Endodermal cell (in vitro differentiated cells): ENCODE results near the gene CENPP. TPM values are rescaled to one million over a fixed set of nuclear protein-coding genes. Genes with fewer than 3 reads are reported as not detected.

Experiments
- DNase-seq: peaks from one replicate; pipeline ENCODE4 v3.0.0-alpha.2; 2017
- H3K27ac ChIP-seq: 2 replicates; pipeline ENCODE4 v1.5.1; 2013; ENCODE audit warnings: mild to moderate bottlenecking, low read depth, low read length, moderate library complexity
- H3K27me3 ChIP-seq: 2 replicates; pipeline ENCODE4 v1.6.1; 2013; ENCODE audit warnings: mild to moderate bottlenecking, low read length, moderate library complexity; ENCODE audit not compliant: insufficient read depth, control insufficient read depth, poor library complexity, severe bottlenecking
- H3K36me3 ChIP-seq: 2 replicates; pipeline ENCODE4 v1.7.0; 2013; ENCODE audit warnings: mild to moderate bottlenecking, low read length, moderate library complexity; ENCODE audit not compliant: control insufficient read depth, insufficient read depth
- H3K4me1 ChIP-seq: one replicate; pipeline ENCODE4 v1.7.0; 2013; ENCODE audit warnings: low read length; ENCODE audit not compliant: control insufficient read depth, insufficient read depth
- H3K4me3 ChIP-seq: 2 replicates; pipeline ENCODE4 v1.5.1; 2013; ENCODE audit warnings: mild to moderate bottlenecking, low read length, moderate library complexity
- H3K9ac ChIP-seq: 2 replicates; pipeline ENCODE4 v1.6.1; 2013; ENCODE audit warnings: mild to moderate bottlenecking, low read length, moderate library complexity; ENCODE audit not compliant: poor library complexity, severe bottlenecking; ENCODE audit errors: extremely low read depth
- H3K9me3 ChIP-seq: 2 replicates; pipeline ENCODE4 v1.6.1; 2013; ENCODE audit warnings: mild to moderate bottlenecking, low read length, moderate library complexity; ENCODE audit not compliant: control insufficient read depth
- H3K27ac Mint-ChIP-seq: 2 replicates; pipeline ENCODE4 v1.8.0; 2020; ENCODE audit warnings: mixed read lengths
- H3K27me3 Mint-ChIP-seq: 2 replicates; pipeline ENCODE4 v1.8.0; 2021; ENCODE audit warnings: mild to moderate bottlenecking, mixed read lengths; ENCODE audit not compliant: insufficient read depth
- H3K36me3 Mint-ChIP-seq: 2 replicates; pipeline ENCODE4 v1.8.0; 2020; ENCODE audit warnings: low read depth, mixed read lengths
- H3K4me1 Mint-ChIP-seq: 2 replicates; pipeline ENCODE4 v1.8.0; 2020; ENCODE audit warnings: mixed read lengths
- H3K4me3 Mint-ChIP-seq: 2 replicates; pipeline ENCODE4 v1.8.0; 2020; ENCODE audit warnings: mild to moderate bottlenecking, moderate library complexity, mixed read lengths
- H3K9me3 Mint-ChIP-seq: 2 replicates; pipeline ENCODE4 v1.8.0; 2020; ENCODE audit warnings: mild to moderate bottlenecking, mixed read lengths
- WGBS, 2 experiments: methylation state at CpG; one replicate each; pipeline versions ENCODE4 v1.1.5 to v1.1.7; 2013; ENCODE audit warnings: missing lambda C conversion rate in 2 of 2, mixed read lengths in 1 of 2; ENCODE audit not compliant: insufficient coverage in 1 of 2, insufficient read length in 1 of 2; 5-methylcytosine and 5-hydroxymethylcytosine counted together
- total RNA-seq, 2 donors: library from RNA; stranded (reverse); fragmentation: NEBNext Ultra II Directional in 1 of 2; extraction: Animal tissue kit (Norgen Biotek cat#: 25700) in 1 of 2; gene quantifications; 2 replicates in 1 of 2; 3 replicates in 1 of 2; pipeline ENCODE4 v1.2.1, GENCODE V29; 2021
- TF ChIP-seq, protein P1 (sequence below): fragments of 200-600 bp; sonication (generic); conservative IDR thresholded peaks from 2 replicates; pipeline ENCODE4 v1.5.0; 2021; ENCODE audit warnings: antibody characterized with exemption, mild to moderate bottlenecking

CENPP gene
- total RNA-seq, 2 donors from 2014 or later, result 8.2 to 9.2 TPM

DNA sequence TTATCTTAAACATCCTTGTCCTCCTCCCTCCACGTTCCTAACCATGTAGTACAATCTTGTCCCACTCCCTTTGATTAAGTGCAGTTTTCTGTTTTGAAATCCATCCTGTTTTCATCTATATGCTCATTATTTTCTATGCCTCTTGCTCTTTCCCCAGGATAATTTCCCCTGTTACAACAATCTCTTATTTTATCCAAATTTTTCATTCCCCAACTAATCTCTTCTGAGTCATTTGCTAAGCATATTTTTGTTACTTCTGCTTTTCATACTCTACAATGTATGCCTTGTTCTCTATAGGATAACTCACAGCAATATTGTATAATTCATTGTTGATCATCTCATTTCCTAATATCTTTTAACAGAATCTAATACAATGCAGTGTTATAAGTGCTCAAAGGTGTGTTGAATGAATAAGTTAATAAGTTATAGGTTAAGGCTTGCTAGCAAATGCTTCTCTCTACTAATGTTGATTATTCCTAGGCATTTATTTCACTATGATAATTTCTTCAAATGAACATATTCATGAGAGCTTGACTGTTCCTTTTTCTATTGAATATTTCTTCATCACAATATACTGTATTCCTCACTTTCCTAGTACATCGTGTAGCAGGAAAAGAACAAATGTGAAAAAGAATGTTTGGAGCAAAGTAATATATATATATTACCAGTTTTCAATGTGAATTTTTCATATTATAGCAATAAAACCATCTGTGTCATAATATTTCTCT lies 97.0 kb downstream of the CENPP start:
- H3K27ac Mint-ChIP-seq, result no peak overlapping the region
- DNase-seq, result no peak
- Histone ChIP-seq H3K9ac (no peak overlapping the region), H3K36me3 (no peaks in the 10 kb centered on the region), H3K4me1 (no peaks in the 10 kb centered on the region), H3K4me3 (no peak overlapping the region), H3K9me3 (no peaks in the 10 kb centered on the region), H3K27me3 (no peaks in the 10 kb centered on the region), H3K27ac (no peak overlapping the region)
- no peak overlapping the region for H3K4me3 Mint-ChIP-seq
- TF ChIP-seq, protein P1, sequence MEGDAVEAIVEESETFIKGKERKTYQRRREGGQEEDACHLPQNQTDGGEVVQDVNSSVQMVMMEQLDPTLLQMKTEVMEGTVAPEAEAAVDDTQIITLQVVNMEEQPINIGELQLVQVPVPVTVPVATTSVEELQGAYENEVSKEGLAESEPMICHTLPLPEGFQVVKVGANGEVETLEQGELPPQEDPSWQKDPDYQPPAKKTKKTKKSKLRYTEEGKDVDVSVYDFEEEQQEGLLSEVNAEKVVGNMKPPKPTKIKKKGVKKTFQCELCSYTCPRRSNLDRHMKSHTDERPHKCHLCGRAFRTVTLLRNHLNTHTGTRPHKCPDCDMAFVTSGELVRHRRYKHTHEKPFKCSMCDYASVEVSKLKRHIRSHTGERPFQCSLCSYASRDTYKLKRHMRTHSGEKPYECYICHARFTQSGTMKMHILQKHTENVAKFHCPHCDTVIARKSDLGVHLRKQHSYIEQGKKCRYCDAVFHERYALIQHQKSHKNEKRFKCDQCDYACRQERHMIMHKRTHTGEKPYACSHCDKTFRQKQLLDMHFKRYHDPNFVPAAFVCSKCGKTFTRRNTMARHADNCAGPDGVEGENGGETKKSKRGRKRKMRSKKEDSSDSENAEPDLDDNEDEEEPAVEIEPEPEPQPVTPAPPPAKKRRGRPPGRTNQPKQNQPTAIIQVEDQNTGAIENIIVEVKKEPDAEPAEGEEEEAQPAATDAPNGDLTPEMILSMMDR, result no peak
- H3K4me1 Mint-ChIP-seq, result no peaks in the 10 kb centered on the region
- 88 to 98% methylated on average over 1 of the region's 2 CpGs for WGBS, 2 experiments
- H3K27me3 Mint-ChIP-seq, result no peaks in the 10 kb centered on the region
- no peaks in the 10 kb centered on the region for H3K9me3 Mint-ChIP-seq
- no peaks in the 10 kb centered on the region for H3K36me3 Mint-ChIP-seq

DNA sequence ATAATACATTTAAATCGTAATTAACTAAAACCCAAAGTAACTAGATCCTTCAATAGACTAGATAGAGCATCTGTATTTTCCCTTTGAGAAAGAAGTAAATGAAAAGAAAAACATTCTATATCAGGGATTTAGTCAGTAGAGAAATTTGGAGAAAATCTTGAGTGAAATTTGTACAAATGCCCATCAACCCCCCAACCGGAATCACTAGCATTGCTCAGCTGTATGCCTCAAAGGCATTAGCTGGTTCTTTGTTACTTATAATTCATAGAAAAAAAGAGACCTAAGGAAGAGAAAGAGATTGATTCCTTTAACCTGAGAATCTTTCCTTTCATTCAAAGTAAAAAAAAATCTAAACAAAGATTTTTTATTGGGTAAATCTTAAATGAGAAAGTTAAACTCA lies 97.9 kb downstream of the CENPP start:
- Histone ChIP-seq H3K9ac (no peak overlapping the region), H3K27me3 (no peaks in the 10 kb centered on the region), H3K36me3 (no peaks in the 10 kb centered on the region), H3K4me1 (no peaks in the 10 kb centered on the region), H3K9me3 (no peaks in the 10 kb centered on the region), H3K4me3 (no peak overlapping the region), H3K27ac (no peak overlapping the region)
- H3K27ac Mint-ChIP-seq, result no peak overlapping the region
- no peaks in the 10 kb centered on the region for H3K27me3 Mint-ChIP-seq
- TF ChIP-seq, protein P1, result no peak
- H3K36me3 Mint-ChIP-seq, result no peaks in the 10 kb centered on the region
- H3K9me3 Mint-ChIP-seq, result no peaks in the 10 kb centered on the region
- no peaks in the 10 kb centered on the region for H3K4me1 Mint-ChIP-seq
- 92% methylated on average over 1 of the region's 2 CpGs; no CpG with 5 or more reads in 1 of the 2 experiments for WGBS, 2 experiments
- no peak overlapping the region for H3K4me3 Mint-ChIP-seq
- DNase-seq, result no peak

DNA sequence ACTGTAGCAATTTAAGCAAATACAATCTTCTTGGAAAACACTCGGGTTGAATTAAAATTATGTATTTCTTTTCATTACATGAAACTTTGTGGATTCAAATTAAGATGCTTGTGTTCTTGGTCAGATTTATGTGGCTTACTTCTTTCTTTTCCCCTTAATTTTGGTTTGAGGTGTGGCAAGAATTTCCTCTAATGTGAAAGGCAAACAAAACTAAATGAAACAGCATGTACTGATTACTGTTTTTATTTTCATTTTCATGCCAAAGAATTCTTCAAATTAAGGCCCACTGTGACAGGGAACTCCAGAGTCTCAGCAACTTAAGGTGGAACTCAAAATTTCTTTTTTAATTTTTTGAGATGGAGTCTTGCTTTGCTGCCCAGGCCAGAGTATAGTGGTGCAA lies 98.6 kb downstream of the CENPP start, which contains the start of gene OMD:
Gene OMD, minus strand, starts transcription at position 132 of the 400 bp plus-strand sequence. CDS start 6,913 bp downstream, outside the sequence.
- TF ChIP-seq, protein P1, result no peak
- H3K4me3 Mint-ChIP-seq, result no peak within 1 kb of the TSS
- no peak within 1 kb of the TSS for H3K27ac Mint-ChIP-seq
- Histone ChIP-seq H3K27me3 (no peaks in the 10 kb centered on the region), H3K36me3 (no peaks in the 10 kb centered on the region), H3K9ac (no peak within 1 kb of the TSS), H3K4me3 (no peak within 1 kb of the TSS), H3K9me3 (no peaks in the 10 kb centered on the region), H3K4me1 (no peaks in the 10 kb centered on the region), H3K27ac (no peak within 1 kb of the TSS)
- no peak for DNase-seq
- WGBS, 2 experiments, result 100% methylated on average over 1 of the region's 1 CpG
- no peaks in the 10 kb centered on the region for H3K36me3 Mint-ChIP-seq
- no peaks in the 10 kb centered on the region for H3K27me3 Mint-ChIP-seq
- no peaks in the 10 kb centered on the region for H3K4me1 Mint-ChIP-seq
- no peaks in the 10 kb centered on the region for H3K9me3 Mint-ChIP-seq
